Mucosa of rectum (tissue), 2 donors: ENCODE results near the gene TERF2IP.
A peak's percentile ranks its signal among the peaks of the same experiment; 100 is the strongest.

ENCODE experiments used
- H3K27ac ChIP-seq, 2 donors: one replicate each; pipeline ENCODE4 v1.7.0; 2013; ENCODE audit warnings: inconsistent platforms in 2 of 2, low read depth in 2 of 2, low read length in 2 of 2
- H3K27me3 ChIP-seq, 2 donors: one replicate each; pipeline ENCODE4 v1.7.0; 2013; ENCODE audit warnings: low read length in 2 of 2; ENCODE audit not compliant: control insufficient read depth in 2 of 2, insufficient read depth in 2 of 2
- H3K36me3 ChIP-seq, 2 donors: one replicate each; pipeline ENCODE4 v1.7.0; 2013; ENCODE audit warnings: low read length in 2 of 2; ENCODE audit not compliant: control insufficient read depth in 2 of 2, insufficient read depth in 2 of 2
- H3K4me1 ChIP-seq, 2 donors: one replicate each; pipeline ENCODE4 v1.7.0; 2013; ENCODE audit warnings: low read length in 2 of 2, mild to moderate bottlenecking in 1 of 2; ENCODE audit not compliant: control insufficient read depth in 2 of 2, insufficient read depth in 2 of 2
- H3K4me3 ChIP-seq, 2 donors: one replicate each; pipeline ENCODE4 v1.7.0; 2013; ENCODE audit warnings: low read length in 2 of 2
- H3K9ac ChIP-seq, 2 donors: one replicate each; pipeline ENCODE4 v1.7.0; 2013; ENCODE audit warnings: low read length in 2 of 2, low read depth in 1 of 2, mild to moderate bottlenecking in 1 of 2
- H3K9me3 ChIP-seq, 2 donors: one replicate each; pipeline ENCODE4 v1.7.0; 2013; ENCODE audit warnings: low read length in 2 of 2; ENCODE audit not compliant: control insufficient read depth in 2 of 2
- donor health status: healthy.
- donor health status: Normal muscosa, but diverticular disease.

The TERF2IP gene

GRCh38 chr16:75635036-75635435 lies 12.5 kb upstream of the TERF2IP start:
- Histone ChIP-seq H3K27me3 (no peaks in the 10 kb centered on the region), H3K4me1 (no peaks in the 10 kb centered on the region)

DNA sequence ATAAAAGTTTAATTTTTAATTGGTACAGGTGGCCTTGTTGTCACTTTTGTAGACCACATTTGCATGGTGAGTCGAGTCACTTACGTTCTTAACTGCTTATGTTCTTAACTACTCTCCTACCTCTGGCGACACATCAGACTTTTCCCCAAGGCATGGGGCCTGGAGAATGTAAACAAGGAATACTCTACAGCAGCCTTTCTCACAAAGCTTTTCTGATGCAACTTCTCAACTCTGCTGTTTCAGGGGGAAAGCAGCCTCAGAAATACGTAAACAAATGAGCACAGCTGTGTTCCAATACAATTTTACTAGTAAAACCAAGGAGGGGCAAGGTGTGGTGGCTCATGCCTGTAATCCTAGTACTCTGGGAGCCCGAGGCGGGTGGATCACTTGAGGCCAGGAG lies 7.0 kb upstream of the TERF2IP start:
- no peak overlapping the region for H3K4me3 ChIP-seq
- H3K9me3 ChIP-seq: no peaks in the 10 kb centered on the region
- H3K4me1 ChIP-seq: peaks cover 10 to 11% of the 10 kb centered on the region in 2 donors
- no peak overlapping the region for H3K27ac ChIP-seq
- no peak overlapping the region for H3K9ac ChIP-seq
- H3K36me3 ChIP-seq: peaks cover 55 to 65% of the 10 kb centered on the region in 2 donors
- no peaks in the 10 kb centered on the region for H3K27me3 ChIP-seq

More at GRCh38 chr16:75635036-75635435, 12.5 kb upstream of the TERF2IP start:
- Histone ChIP-seq H3K27ac (no peak overlapping the region), H3K9ac (no peak overlapping the region), H3K36me3 (peaks cover 66 to 74% of the 10 kb centered on the region in 2 donors), H3K9me3 (no peaks in the 10 kb centered on the region), H3K4me3 (no peak overlapping the region)

- Histone ChIP-seq H3K9me3 (no peaks in the 10 kb centered on the region), H3K4me1 (peaks cover 17 to 20% of the 10 kb centered on the region in 2 donors), H3K4me3 (no peak overlapping the region), H3K27me3 (no peaks in the 10 kb centered on the region), H3K36me3 (peaks cover 38 to 40% of the 10 kb centered on the region in 2 donors), H3K27ac (no peak overlapping the region), H3K9ac (no peak overlapping the region)
These were observed 3.1 kb upstream of the TERF2IP start for GRCh38 chr16:75644240-75645012.

DNA sequence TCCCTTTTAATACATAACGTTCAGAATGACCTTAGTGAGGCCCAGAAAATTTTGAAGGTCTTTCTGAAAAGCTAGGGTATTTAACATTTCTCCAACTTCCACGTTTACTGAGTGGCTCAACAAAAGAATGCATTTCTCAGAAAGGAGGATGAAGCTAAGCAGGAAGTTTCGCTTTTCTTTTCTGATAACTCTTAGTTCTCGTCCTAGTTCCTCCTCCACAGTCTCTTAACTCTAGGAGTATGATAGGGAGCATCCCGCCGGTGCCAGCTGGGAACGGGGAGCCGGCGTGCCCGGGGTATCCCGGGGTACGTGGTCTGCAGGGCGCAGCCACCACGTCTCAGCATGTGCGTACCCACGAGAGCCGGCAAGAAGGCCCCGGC lies 471 bp upstream of the TERF2IP start:
- peak overlapping the region; percentile 97 to 99 for H3K9ac ChIP-seq
- no peaks in the 10 kb centered on the region for H3K27me3 ChIP-seq
- peak overlapping the region; percentile 98 for H3K27ac ChIP-seq
- peaks cover 16 to 21% of the 10 kb centered on the region in 2 donors for H3K36me3 ChIP-seq
- H3K4me1 ChIP-seq: peaks cover 24 to 25% of the 10 kb centered on the region in 2 donors
- peak overlapping the region; percentile 97 to 99 for H3K4me3 ChIP-seq
- H3K9me3 ChIP-seq: no peaks in the 10 kb centered on the region

GRCh38 chr16:75648265-75649076 lies 898 bp downstream of the TERF2IP start:
- Histone ChIP-seq H3K36me3 (peaks cover 10 to 14% of the 10 kb centered on the region in 2 donors), H3K4me3 (peak overlapping the region; percentile 97 to 99), H3K4me1 (peaks cover 24 to 26% of the 10 kb centered on the region in 2 donors), H3K9ac (peak overlapping the region; percentile 97 to 99), H3K27ac (peak overlapping the region; percentile 98), H3K27me3 (no peaks in the 10 kb centered on the region), H3K9me3 (no peaks in the 10 kb centered on the region)

DNA sequence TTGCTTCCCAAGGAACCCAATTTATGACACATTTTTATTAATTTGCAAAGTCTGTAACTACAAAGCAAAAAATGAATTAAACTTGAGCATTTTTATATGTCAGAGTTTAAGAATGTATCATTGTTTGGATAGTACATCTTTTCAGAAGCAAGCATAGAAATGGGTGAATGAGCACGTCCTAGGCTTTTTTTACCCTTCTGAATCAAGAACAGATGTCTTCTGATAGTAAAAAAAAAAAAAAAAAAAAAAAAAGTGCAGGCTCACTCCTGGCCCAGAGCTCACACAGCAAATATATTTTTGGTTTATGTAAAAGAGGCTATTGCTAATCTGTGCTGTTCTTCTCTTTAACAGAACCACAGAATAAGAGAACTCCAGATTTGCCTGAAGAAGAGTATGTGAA lies 6.3 kb downstream of the TERF2IP start:
- no peak overlapping the region for H3K27ac ChIP-seq
- peaks cover 4 to 9% of the 10 kb centered on the region in 2 donors for H3K4me1 ChIP-seq
- H3K4me3 ChIP-seq: no peak overlapping the region
- H3K9ac ChIP-seq: no peak overlapping the region
- no peaks in the 10 kb centered on the region for H3K27me3 ChIP-seq
- H3K9me3 ChIP-seq: no peaks in the 10 kb centered on the region
- H3K36me3 ChIP-seq: peaks cover 33 to 41% of the 10 kb centered on the region in 2 donors

- no peak overlapping the region for H3K27ac ChIP-seq
- no peak overlapping the region for H3K9ac ChIP-seq
- H3K27me3 ChIP-seq: no peaks in the 10 kb centered on the region
- H3K9me3 ChIP-seq: no peaks in the 10 kb centered on the region
- H3K4me3 ChIP-seq: no peak overlapping the region
- H3K4me1 ChIP-seq: no peaks in the 10 kb centered on the region
- peaks cover 33 to 55% of the 10 kb centered on the region in 2 donors for H3K36me3 ChIP-seq
These were observed 10.6 kb downstream of the TERF2IP start for GRCh38 chr16:75658175-75658574.

- Histone ChIP-seq H3K4me3 (no peak overlapping the region), H3K36me3 (peaks cover 25 to 44% of the 10 kb centered on the region in 2 donors), H3K9ac (no peak overlapping the region)
These were observed 12.7 kb downstream of the TERF2IP start for GRCh38 chr16:75660321-75660720.

DNA sequence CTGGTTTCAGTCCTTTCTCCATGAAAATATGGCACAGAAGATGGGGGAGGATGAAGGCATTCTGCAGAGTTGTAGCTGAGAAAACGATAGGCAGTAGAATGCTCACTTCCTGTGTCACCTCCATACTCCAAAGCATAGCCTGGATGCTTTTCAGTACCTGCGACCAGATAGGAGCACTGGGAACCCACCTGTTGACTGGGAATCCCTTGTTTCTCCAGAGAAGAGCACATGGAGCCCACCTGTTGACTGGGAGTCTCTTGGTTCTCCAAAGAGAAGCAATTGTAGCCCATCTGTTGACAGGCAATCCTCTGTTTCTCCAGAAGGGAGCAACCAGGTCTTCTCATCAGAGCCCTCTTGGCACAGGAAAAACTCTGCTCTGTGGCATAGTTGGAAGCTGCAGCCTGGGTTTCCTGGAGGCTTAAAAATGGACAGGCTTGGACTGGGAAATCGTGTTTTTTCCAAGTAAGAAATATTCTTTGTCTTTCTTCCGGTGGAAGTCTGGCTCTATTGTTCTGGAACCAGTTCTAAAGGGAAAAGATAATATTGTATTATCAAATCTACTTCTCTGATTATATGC lies 13.2 kb downstream of the TERF2IP start:
- Histone ChIP-seq H3K9ac (no peak overlapping the region), H3K36me3 (peaks cover 20 to 39% of the 10 kb centered on the region in 2 donors), H3K27ac (no peak overlapping the region)

More at GRCh38 chr16:75660321-75660720, 12.7 kb downstream of the TERF2IP start:
- Histone ChIP-seq H3K27ac (no peak overlapping the region), H3K4me1 (no peaks in the 10 kb centered on the region), H3K9me3 (no peaks in the 10 kb centered on the region), H3K27me3 (no peaks in the 10 kb centered on the region)

DNA sequence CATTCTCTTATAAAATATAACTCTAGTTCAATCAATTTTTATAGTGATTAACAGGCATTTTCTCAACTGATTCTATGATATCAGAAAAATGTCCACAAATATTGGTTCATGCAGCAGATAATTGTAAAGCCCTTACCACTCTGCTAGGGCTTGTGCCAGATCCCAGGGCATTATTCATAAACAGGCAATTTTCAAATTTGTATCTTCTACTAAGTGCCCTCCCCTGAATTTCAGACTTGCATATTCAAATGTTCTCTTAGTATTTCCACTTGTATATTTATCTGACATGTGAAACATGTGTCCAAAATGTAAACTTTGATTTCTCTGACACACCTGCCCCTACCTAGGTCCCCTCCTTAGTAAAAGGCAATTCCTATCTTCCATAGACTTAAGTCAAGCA lies 19.9 kb downstream of the TERF2IP start:
- Histone ChIP-seq H3K36me3 (no peaks in the 10 kb centered on the region), H3K27ac (no peak overlapping the region), H3K9ac (no peak overlapping the region), H3K27me3 (no peaks in the 10 kb centered on the region), H3K4me3 (no peak overlapping the region), H3K4me1 (no peaks in the 10 kb centered on the region), H3K9me3 (no peaks in the 10 kb centered on the region)

More for the DNA sequence above, 13.2 kb downstream of the TERF2IP start:
- Histone ChIP-seq H3K4me1 (no peaks in the 10 kb centered on the region), H3K27me3 (no peaks in the 10 kb centered on the region), H3K9me3 (no peaks in the 10 kb centered on the region), H3K4me3 (no peak overlapping the region)
